Nephron (organoid): Measurements from ENCODE around the gene DUSP22.

ENCODE experiments used
- H3K27ac Mint-ChIP-seq, 3 experiments: 2 replicates each; pipeline ENCODE4 v1.8.0; 2020; ENCODE audit warnings: mixed read lengths in 3 of 3, mild to moderate bottlenecking in 2 of 3, moderate library complexity in 1 of 3
- H3K27me3 Mint-ChIP-seq: 2 replicates; pipeline ENCODE4 v1.8.0; 2021; ENCODE audit warnings: low read depth, mild to moderate bottlenecking, moderate library complexity, mixed read lengths
- H3K36me3 Mint-ChIP-seq: 2 replicates; pipeline ENCODE4 v1.8.0; 2020; ENCODE audit warnings: low read depth, mixed read lengths
- H3K4me1 Mint-ChIP-seq: 2 replicates; pipeline ENCODE4 v1.8.0; 2020; ENCODE audit warnings: mixed read lengths
- H3K4me3 Mint-ChIP-seq, 3 experiments: 2 replicates each; pipeline ENCODE4 v1.8.0; 2020; ENCODE audit warnings: mild to moderate bottlenecking in 3 of 3, mixed read lengths in 3 of 3, moderate library complexity in 2 of 3
- H3K9me3 Mint-ChIP-seq: 2 replicates; pipeline ENCODE4 v1.8.0; 2020; ENCODE audit warnings: mixed read lengths
- TF ChIP-seq, protein P1 (sequence below), 3 experiments: fragments of 200-600 bp; sonication (generic); IDR thresholded peaks; one replicate each; pipeline ENCODE4 v1.5.0; 2021; ENCODE audit warnings: antibody characterized with exemption in 3 of 3; ENCODE audit not compliant: unreplicated experiment in 3 of 3

DUSP22 gene

DNA sequence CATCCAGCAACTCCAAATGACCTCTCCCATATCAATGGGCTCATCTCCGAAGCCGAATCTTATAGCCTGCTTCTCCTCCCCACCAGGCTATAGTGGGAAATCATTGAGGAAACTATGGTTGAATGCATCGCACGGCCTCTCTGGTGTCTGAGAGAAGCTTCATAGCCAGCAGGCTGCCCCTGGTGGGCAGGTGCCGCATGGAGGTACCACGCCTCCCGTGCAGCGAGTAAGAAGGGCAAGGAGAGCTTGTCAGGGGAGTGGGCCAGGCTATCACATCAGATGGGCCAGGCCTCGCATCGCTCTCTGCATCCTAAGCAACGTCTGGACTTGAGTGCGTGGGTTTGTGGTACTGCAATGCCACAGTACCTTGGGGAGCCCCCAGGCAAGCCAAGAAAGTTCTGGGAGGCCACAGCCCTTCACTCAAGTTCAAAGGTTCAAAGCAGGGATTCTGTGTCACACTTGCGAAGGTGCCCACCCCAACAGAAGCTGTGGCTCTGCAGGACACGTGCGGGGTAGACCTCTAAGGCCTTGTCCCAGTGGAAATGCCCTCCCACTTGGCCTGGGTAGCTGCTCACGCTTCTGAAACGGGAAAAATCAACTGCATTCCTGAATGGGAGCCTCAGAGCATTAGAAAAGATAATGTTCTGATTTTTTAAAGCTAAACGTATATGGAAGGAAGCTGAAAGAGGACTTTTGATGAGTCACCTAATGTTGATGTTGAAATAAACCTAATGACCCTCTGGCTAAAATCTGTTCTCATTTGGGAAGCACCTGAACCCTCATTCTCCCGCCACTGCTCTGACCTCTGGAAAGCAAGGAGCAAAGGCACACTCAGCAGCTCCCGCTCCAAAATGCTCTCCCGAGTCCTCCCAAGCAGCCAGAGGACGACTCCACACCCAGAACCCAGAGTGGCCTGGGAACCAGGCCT, 90.9 kb downstream of the DUSP22 start:
- Mint-ChIP-seq H3K4me3 (no peak overlapping the region), H3K36me3 (no peaks in the 10 kb centered on the region), H3K27me3 (peaks cover 68% of the 10 kb centered on the region), H3K4me1 (no peaks in the 10 kb centered on the region), H3K9me3 (peaks cover 12% of the 10 kb centered on the region), H3K27ac (no peak overlapping the region)
- TF ChIP-seq, protein P1, sequence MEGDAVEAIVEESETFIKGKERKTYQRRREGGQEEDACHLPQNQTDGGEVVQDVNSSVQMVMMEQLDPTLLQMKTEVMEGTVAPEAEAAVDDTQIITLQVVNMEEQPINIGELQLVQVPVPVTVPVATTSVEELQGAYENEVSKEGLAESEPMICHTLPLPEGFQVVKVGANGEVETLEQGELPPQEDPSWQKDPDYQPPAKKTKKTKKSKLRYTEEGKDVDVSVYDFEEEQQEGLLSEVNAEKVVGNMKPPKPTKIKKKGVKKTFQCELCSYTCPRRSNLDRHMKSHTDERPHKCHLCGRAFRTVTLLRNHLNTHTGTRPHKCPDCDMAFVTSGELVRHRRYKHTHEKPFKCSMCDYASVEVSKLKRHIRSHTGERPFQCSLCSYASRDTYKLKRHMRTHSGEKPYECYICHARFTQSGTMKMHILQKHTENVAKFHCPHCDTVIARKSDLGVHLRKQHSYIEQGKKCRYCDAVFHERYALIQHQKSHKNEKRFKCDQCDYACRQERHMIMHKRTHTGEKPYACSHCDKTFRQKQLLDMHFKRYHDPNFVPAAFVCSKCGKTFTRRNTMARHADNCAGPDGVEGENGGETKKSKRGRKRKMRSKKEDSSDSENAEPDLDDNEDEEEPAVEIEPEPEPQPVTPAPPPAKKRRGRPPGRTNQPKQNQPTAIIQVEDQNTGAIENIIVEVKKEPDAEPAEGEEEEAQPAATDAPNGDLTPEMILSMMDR (IDR thresholded peaks at IDR 0.05; ENCODE audit: unreplicated experiment in 3 of 3) = no peak

DNA sequence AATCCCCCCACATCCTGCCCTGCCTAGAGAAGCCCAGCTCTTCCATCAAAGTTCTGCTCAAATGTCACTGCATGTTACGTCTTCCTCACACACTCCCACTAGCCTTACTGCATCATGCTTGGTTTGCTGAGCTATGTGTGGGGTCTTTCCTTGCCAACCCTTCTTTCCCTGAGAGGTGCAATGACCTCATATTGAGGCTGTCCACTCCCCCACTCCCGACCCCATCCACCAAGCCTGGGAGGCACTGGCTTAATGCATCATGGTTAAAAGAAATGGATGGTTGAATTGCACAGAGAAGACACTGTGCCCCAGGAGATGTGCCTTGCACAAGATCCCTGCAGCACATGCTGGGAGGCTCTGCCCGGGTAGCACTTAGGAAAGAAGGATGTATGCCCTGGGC, 91.6 kb downstream of the DUSP22 start:
- peaks cover 72% of the 10 kb centered on the region for H3K27me3 Mint-ChIP-seq
- no peak overlapping the region for H3K4me3 Mint-ChIP-seq
- no peaks in the 10 kb centered on the region for H3K36me3 Mint-ChIP-seq
- H3K9me3 Mint-ChIP-seq = peaks cover 10% of the 10 kb centered on the region
- H3K4me1 Mint-ChIP-seq = no peaks in the 10 kb centered on the region
- TF ChIP-seq, protein P1 (IDR thresholded peaks at IDR 0.05; ENCODE audit: unreplicated experiment in 3 of 3) = no peak
- H3K27ac Mint-ChIP-seq = no peak overlapping the region

DNA sequence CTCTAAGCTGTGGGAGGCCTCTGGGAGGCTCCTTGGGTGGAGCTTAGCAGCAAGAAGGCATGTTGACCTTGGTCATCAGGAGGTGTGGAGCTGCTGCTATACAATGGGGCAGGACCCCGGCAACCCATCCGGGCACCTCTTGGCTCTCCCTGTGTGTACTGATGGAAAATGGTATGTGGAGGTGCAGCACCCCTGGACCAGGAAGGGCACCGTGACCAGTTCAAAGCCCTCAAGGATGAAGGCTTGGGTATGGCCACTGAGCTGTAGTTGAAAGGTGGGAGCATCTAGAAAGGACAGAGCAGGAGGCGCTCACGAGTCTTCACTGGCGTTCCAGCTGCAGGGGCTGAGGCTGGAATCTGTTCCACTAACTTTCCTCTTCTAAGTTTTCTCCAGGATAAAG, 92.6 kb downstream of the DUSP22 start:
- Mint-ChIP-seq H3K4me3 (no peak overlapping the region), H3K36me3 (no peaks in the 10 kb centered on the region), H3K4me1 (no peaks in the 10 kb centered on the region), H3K27me3 (peaks cover 82% of the 10 kb centered on the region), H3K27ac (no peak overlapping the region), H3K9me3 (peaks cover 10% of the 10 kb centered on the region)
- TF ChIP-seq, protein P1 (IDR thresholded peaks at IDR 0.05; ENCODE audit: unreplicated experiment in 3 of 3) = no peak

DNA sequence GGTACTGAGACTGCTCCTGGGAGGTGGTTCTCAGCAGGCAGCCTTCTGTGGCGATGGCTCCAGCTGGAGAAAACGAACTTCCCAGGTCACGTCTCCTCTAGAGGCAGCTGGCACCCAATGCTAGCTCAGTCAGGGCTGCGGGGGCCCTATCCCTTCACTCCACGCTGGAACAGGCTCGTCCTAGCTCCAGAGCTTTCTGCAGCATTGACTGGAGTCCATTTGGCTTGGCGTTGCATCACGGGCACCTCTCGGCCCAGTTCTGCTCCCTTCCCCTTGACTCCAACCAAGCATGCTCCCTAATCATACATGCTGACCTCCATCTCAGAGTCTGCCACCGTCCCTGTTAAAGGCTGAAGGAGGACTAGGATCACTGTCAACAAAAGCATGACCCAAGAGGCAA, 93.3 kb downstream of the DUSP22 start:
- Mint-ChIP-seq H3K27me3 (peaks cover 82% of the 10 kb centered on the region), H3K9me3 (peaks cover 6% of the 10 kb centered on the region), H3K36me3 (no peaks in the 10 kb centered on the region)

DNA sequence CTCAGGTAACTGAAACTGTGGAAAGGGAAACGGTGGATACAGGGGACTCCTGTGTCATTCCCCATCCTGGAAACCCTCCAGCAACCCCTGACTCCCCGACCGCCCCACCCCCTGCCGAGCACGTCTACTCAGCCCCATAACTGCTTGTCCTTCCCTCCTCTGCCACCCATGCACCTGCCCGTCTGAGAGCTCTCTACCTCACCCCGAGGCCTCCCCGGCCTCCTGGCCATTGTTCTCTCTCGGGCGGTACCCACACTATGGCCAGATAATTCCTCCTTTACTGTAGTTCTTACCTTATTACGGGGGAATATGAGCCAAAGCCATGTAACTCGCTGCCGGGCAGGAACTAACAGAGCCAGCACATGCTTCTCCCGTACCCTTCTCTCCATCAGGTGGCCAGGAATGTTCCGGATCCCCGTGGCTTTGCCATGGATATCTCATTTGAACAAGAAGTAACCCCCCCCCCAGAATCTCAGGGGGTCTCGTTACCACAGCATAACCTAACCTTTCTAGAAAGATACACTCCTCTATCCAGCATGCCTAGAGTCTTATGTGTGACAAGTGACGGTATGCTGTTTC, 94.5 kb downstream of the DUSP22 start:
- Mint-ChIP-seq H3K4me1 (peaks cover 6% of the 10 kb centered on the region), H3K9me3 (peaks cover 3% of the 10 kb centered on the region), H3K27me3 (peaks cover 93% of the 10 kb centered on the region), H3K4me3 (no peak overlapping the region), H3K27ac (no peak overlapping the region), H3K36me3 (no peaks in the 10 kb centered on the region)
- TF ChIP-seq, protein P1 (IDR thresholded peaks at IDR 0.05; ENCODE audit: unreplicated experiment in 3 of 3) = no peak

More for the DNA sequence above, 93.3 kb downstream of the DUSP22 start:
- Mint-ChIP-seq H3K4me1 (no peaks in the 10 kb centered on the region), H3K27ac (no peak overlapping the region), H3K4me3 (no peak overlapping the region)
- TF ChIP-seq, protein P1 (IDR thresholded peaks at IDR 0.05; ENCODE audit: unreplicated experiment in 3 of 3) = no peak
